Panc1 (cell line): Measurements from ENCODE around the gene STRAP. TPM values are rescaled to one million over a fixed set of nuclear protein-coding genes. Genes with fewer than 3 reads are reported as not detected.

Experiments
- ATAC-seq: fragments of 200-7000 bp; cut with Tn5 transposase; 2 replicates; pipeline ENCODE4 v1.9.1; 2020; ENCODE audit warnings: mild to moderate bottlenecking, moderate library complexity
- BruUV-seq: library from RNA; stranded (reverse); fragments of 400-500 nt; replicated peaks from 2 replicates; lab custom pipeline; 2021; lab: Mats Ljungman, UMichigan
- CTCF ChIA-PET: fragments of 300-600 bp; sonication (Branson Sonifier 250); formaldehyde crosslinking; loops from one replicate; lab custom pipeline; 2022; ENCODE audit warnings: antibody characterized with exemption; lab: Charles Lee
- POLR2A ChIA-PET: fragments of 300-600 bp; sonication (Branson Sonifier 250); formaldehyde crosslinking; loops from one replicate; lab custom pipeline; 2022; ENCODE audit warnings: antibody characterized with exemption; lab: Charles Lee
- DNase-seq: peaks from one replicate; pipeline ENCODE4 v3.0.0-alpha.2; 2010; ENCODE audit warnings: low read depth, low spot score
- H3K27ac ChIP-seq: 2 replicates; pipeline ENCODE4 v1.5.1; 2011; ENCODE audit warnings: mild to moderate bottlenecking, low read length, inconsistent platforms
- H3K27me3 ChIP-seq: fragments of 200-500 bp; sonication (Bioruptor generic); 2 replicates; pipeline ENCODE4 v1.6.0; 2014; ENCODE audit warnings: low read length, inconsistent platforms; ENCODE audit not compliant: control insufficient read depth, insufficient read depth
- H3K36me3 ChIP-seq: fragments of 200-500 bp; sonication (Bioruptor generic); 2 replicates; pipeline ENCODE4 v1.5.1; 2014; ENCODE audit warnings: inconsistent platforms, mild to moderate bottlenecking, low read length, moderate library complexity; ENCODE audit not compliant: control insufficient read depth, insufficient read depth
- H3K4me1 ChIP-seq: 2 replicates; pipeline ENCODE4 v1.5.1; 2011; ENCODE audit warnings: inconsistent platforms, mild to moderate bottlenecking, low read length, moderate library complexity; ENCODE audit not compliant: control insufficient read depth, insufficient read depth
- H3K4me3 ChIP-seq, 2 experiments: 2 replicates each; pipeline ENCODE4 v1.5.1; 2011 to 2012; ENCODE audit warnings: low read depth in 2 of 2, low read length in 2 of 2, mild to moderate bottlenecking in 2 of 2, inconsistent platforms in 1 of 2, moderate library complexity in 1 of 2
- H3K9me3 ChIP-seq: fragments of 200-500 bp; sonication (Bioruptor generic); 2 replicates; pipeline ENCODE4 v1.5.1; 2014; ENCODE audit warnings: low read depth, mild to moderate bottlenecking, inconsistent platforms, low read length, moderate library complexity; ENCODE audit not compliant: control insufficient read depth, insufficient read depth
- POLR2AphosphoS5 ChIP-seq: IDR thresholded peaks from 2 replicates; pipeline ENCODE4 v1.6.1; 2012; ENCODE audit warnings: mild to moderate bottlenecking, low read depth, low read length, moderate library complexity
- REST ChIP-seq, 2 experiments: IDR thresholded peaks; 2 replicates each; pipeline ENCODE4 v1.6.1; 2011 to 2012; ENCODE audit warnings: low read depth in 2 of 2, control low read depth in 1 of 2, low read length in 1 of 2, mild to moderate bottlenecking in 1 of 2, moderate library complexity in 1 of 2; ENCODE audit not compliant: insufficient read depth in 1 of 2
- SIN3A ChIP-seq: IDR thresholded peaks from 2 replicates; pipeline ENCODE4 v1.6.1; 2012; ENCODE audit warnings: low read depth, mild to moderate bottlenecking, low read length, moderate library complexity, borderline replicate concordance; ENCODE audit not compliant: insufficient read depth
- TCF7L2 ChIP-seq: IDR thresholded peaks from 2 replicates; pipeline ENCODE4 v1.6.1; 2011; ENCODE audit warnings: mild to moderate bottlenecking, low read depth, low read length, inconsistent platforms
- in situ Hi-C: cut with HindIII; loops from 2 replicates; pipeline ENCODE4 v1.10.0; 2016; ENCODE audit warnings: low sequenced_read_pairs, low pct_unique_long_range_greater_than_20kb
- intact Hi-C: fragments of 100-400 bp; cut with micrococcal nuclease; formaldehyde crosslinking; loops from one replicate; pipeline ENCODE4 v1.10.0; 2022; ENCODE audit not compliant: unreplicated experiment
- total RNA-seq: library from RNA; stranded (reverse); gene quantifications from one replicate; pipeline ENCODE4 v1.2.1, GENCODE V29; 2021; ENCODE audit not compliant: unreplicated experiment
- TF ChIP-seq, protein P1 (sequence below): fragments of 450-650 bp; IDR thresholded peaks from 2 replicates; pipeline ENCODE4 v1.5.1; 2017; ENCODE audit warnings: mild to moderate bottlenecking

STRAP gene
- total RNA-seq, 1 experiment from 2014 or later = 99.4 TPM

- no TSS peak for BruUV-seq
- no peak for ATAC-seq
- H3K27me3 ChIP-seq = no peaks in the 10 kb centered on the region
- H3K4me3 ChIP-seq = no peak overlapping the region
- H3K9me3 ChIP-seq = no peaks in the 10 kb centered on the region
- CTCF ChIA-PET = interaction anchor here (1.0 kb wide), 1 partner anchor 265 kb away, joined by 3 read pairs; no protein-coding TSS in a partner anchor
- POLR2A ChIA-PET = no interaction called here
- no peaks in the 10 kb centered on the region for H3K4me1 ChIP-seq
- no peaks in the 10 kb centered on the region for H3K36me3 ChIP-seq
- TF ChIP-seq REST (IDR thresholded peaks at IDR 0.05; ENCODE audit: insufficient read depth in 1 of 2, low read depth in 2 of 2, low read length in 1 of 2) (no peak), TCF7L2 (no peak), POLR2AphosphoS5 (no peak), SIN3A (no peak)
- TF ChIP-seq, protein P1, sequence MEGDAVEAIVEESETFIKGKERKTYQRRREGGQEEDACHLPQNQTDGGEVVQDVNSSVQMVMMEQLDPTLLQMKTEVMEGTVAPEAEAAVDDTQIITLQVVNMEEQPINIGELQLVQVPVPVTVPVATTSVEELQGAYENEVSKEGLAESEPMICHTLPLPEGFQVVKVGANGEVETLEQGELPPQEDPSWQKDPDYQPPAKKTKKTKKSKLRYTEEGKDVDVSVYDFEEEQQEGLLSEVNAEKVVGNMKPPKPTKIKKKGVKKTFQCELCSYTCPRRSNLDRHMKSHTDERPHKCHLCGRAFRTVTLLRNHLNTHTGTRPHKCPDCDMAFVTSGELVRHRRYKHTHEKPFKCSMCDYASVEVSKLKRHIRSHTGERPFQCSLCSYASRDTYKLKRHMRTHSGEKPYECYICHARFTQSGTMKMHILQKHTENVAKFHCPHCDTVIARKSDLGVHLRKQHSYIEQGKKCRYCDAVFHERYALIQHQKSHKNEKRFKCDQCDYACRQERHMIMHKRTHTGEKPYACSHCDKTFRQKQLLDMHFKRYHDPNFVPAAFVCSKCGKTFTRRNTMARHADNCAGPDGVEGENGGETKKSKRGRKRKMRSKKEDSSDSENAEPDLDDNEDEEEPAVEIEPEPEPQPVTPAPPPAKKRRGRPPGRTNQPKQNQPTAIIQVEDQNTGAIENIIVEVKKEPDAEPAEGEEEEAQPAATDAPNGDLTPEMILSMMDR = no peak
- intact Hi-C loops = loop anchor here (5.0 kb wide), 2 partner anchors 58 to 578 kb away; no protein-coding TSS in a partner anchor
- H3K27ac ChIP-seq = no peak overlapping the region; the same call in 1 of the 2 replicates
- in situ Hi-C loops = no loop called here
- no peak for DNase-seq
Observed at GRCh38 chr12:15854916-15855315, 27.3 kb upstream of the STRAP start.

- intact Hi-C loops = loop anchor here (1.0 to 5.0 kb wide), 4 partner anchors 58 to 578 kb away; no protein-coding TSS in a partner anchor
- TF ChIP-seq TCF7L2 = no peak
- no peak for TF ChIP-seq POLR2AphosphoS5
- POLR2A ChIA-PET = interaction anchor here (0.6 kb wide), 1 partner anchor 14 kb away, joined by 6 read pairs; no protein-coding TSS in a partner anchor
Observed at GRCh38 chr12:15855646-15856045, 26.5 kb upstream of the STRAP start.

More at GRCh38 chr12:15855646-15856045, 26.5 kb upstream of the STRAP start:
- CTCF ChIA-PET = interaction anchor here (0.7 to 1.0 kb wide), 2 partner anchors 167 to 265 kb away, joined by 3 read pairs; no protein-coding TSS in a partner anchor
- DNase-seq (no peak), ATAC-seq (no peak)
- no peak overlapping the region for H3K27ac ChIP-seq
- no peak overlapping the region for H3K4me3 ChIP-seq
- BruUV-seq = no TSS peak
- H3K27me3 ChIP-seq = no peaks in the 10 kb centered on the region
- no peaks in the 10 kb centered on the region for H3K9me3 ChIP-seq
- no peaks in the 10 kb centered on the region for H3K4me1 ChIP-seq
- in situ Hi-C loops = no loop called here
- no peaks in the 10 kb centered on the region for H3K36me3 ChIP-seq
